ENCODE data around the gene NR3C2. TPM values are rescaled to one million over a fixed set of nuclear protein-coding genes. Genes with fewer than 3 reads are reported as not detected.

Gene NR3C2
- polyA plus RNA-seq, 1 of the 3 experiments (the other 2 are of a cell fraction): 0.02 TPM

DNA sequence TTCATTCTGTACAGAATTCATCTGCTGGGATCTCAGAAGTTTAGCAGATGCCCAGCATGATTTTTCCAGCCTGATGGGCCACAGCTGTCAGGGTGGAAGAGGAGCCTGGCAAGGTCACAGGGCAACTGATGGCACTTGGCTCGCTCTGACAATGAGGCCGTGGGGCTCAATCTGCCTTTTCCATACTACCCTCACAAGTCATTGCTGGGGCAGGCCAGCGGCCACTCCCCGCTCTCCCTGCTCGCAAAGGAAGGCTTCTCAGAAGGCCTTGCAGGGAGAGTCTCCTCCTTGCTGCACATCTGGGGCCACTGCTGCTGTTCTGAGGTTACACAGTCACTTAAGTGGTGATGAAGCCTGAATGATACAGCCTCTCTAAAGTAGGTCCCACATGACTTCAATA lies 349.1 kb downstream of the NR3C2 start (continued):
- TF ChIP-seq TEAD4 (IDR thresholded peaks at IDR 0.05; ENCODE audit: borderline replicate concordance, insufficient read depth): no peak
- no peak for TF ChIP-seq CHD2 (IDR thresholded peaks at IDR 0.05; ENCODE audit: low read length, partially characterized antibody)
- TF ChIP-seq GATA2 (CRISPR knock-in tag; IDR thresholded peaks at IDR 0.05): no peak
- TF ChIP-seq FOXM1 (IDR thresholded peaks at IDR 0.05; ENCODE audit: low read depth): no peak
- no peak for TF ChIP-seq SMC3 (IDR thresholded peaks at IDR 0.05; ENCODE audit: low read depth, low read length)
- no peak for TF ChIP-seq ELF1 (IDR thresholded peaks at IDR 0.05)

DNA sequence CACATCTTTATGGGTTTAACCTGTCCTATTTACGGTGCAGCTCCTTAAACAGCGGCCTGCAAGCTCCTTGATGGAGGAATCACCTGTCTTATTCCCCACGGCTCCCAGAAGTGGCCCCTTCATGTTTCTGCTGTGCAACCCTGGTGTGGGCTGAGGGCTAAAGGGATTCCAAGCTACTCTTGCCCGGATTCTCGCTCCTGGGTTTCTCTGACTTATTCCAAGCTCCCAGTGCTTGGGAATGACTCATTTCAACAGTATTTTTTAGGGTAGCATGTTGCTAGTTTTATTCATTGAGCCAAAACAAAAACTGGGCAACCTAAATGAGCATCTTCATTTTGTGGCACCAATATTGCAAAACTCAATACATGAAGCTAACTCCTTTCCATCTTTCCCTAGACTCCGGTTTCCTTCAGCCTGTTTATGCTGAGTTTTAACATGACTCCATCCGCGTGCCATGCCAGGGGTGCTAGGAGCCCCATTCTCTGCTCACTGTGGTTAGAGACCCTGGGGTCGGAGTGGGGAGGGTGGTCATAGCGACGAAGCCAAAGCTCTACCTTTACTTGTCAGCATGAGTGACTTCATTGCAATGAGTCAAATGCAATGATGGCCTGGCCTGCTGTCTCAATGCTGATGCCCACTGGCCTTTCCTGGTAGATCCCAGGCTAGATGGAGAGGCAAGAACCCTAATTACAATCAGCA lies 349.7 kb downstream of the NR3C2 start:
- no peak for TF ChIP-seq EZH2phosphoT487 (IDR thresholded peaks at IDR 0.05; ENCODE audit: borderline replicate concordance, low read depth)
- TF ChIP-seq MEF2A (IDR thresholded peaks at IDR 0.05; ENCODE audit: borderline replicate concordance, low read depth): no peak
- no peak for TF ChIP-seq EP300 (IDR thresholded peaks at IDR 0.05; ENCODE audit: borderline replicate concordance in 1 of 2, low read depth in 1 of 2, low read length in 1 of 2)
- TF ChIP-seq, protein P1, sequence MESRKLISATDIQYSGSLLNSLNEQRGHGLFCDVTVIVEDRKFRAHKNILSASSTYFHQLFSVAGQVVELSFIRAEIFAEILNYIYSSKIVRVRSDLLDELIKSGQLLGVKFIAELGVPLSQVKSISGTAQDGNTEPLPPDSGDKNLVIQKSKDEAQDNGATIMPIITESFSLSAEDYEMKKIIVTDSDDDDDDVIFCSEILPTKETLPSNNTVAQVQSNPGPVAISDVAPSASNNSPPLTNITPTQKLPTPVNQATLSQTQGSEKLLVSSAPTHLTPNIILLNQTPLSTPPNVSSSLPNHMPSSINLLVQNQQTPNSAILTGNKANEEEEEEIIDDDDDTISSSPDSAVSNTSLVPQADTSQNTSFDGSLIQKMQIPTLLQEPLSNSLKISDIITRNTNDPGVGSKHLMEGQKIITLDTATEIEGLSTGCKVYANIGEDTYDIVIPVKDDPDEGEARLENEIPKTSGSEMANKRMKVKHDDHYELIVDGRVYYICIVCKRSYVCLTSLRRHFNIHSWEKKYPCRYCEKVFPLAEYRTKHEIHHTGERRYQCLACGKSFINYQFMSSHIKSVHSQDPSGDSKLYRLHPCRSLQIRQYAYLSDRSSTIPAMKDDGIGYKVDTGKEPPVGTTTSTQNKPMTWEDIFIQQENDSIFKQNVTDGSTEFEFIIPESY (IDR thresholded peaks at IDR 0.05; ENCODE audit: borderline replicate concordance, low read depth): no peak
- no peak for TF ChIP-seq GABPA (IDR thresholded peaks at IDR 0.05; ENCODE audit: low read depth)
- TF ChIP-seq, protein P2, sequence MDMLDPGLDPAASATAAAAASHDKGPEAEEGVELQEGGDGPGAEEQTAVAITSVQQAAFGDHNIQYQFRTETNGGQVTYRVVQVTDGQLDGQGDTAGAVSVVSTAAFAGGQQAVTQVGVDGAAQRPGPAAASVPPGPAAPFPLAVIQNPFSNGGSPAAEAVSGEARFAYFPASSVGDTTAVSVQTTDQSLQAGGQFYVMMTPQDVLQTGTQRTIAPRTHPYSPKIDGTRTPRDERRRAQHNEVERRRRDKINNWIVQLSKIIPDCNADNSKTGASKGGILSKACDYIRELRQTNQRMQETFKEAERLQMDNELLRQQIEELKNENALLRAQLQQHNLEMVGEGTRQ (IDR thresholded peaks at IDR 0.05; ENCODE audit: borderline replicate concordance, low read depth, low read length): no peak
- TF ChIP-seq RCOR1 (IDR thresholded peaks at IDR 0.05; ENCODE audit: low read length): no peak
- 91% methylated on average over 10 of the region's 11 CpGs for WGBS (ENCODE audit: low lambda C conversion rate)
- no peaks in the 10 kb centered on the region for H3F3A ChIP-seq (replicated peaks; ENCODE audit: insufficient read depth)
- H3K36me3 ChIP-seq (replicated peaks in 1 of 2; ENCODE audit: control insufficient read depth in 1 of 2, insufficient read depth in 2 of 2, low read length in 1 of 2): no peaks in the 10 kb centered on the region
- peaks cover 0 to 5% of the 10 kb centered on the region in 2 experiments; a peak in 1 of 4 replicates for H3K4me1 ChIP-seq (ENCODE audit: control insufficient read depth in 1 of 2, insufficient read depth in 2 of 2, low read depth in 1 of 2, low read length in 1 of 2)
- POLR2A ChIA-PET: no interaction called here
- no peak overlapping the region for H3K9ac ChIP-seq
- no peaks in the 10 kb centered on the region for H3K9me3 ChIP-seq
- no peaks in the 10 kb centered on the region for H3K9me2 ChIP-seq
- H4K20me1 ChIP-seq (ENCODE audit: insufficient read depth): no peaks in the 10 kb centered on the region
- no peaks in the 10 kb centered on the region for H3K27me3 ChIP-seq (ENCODE audit: insufficient read depth)
- H2AFZ ChIP-seq (ENCODE audit: low read depth): no peak overlapping the region
- no peak overlapping the region for H3K4me3 ChIP-seq (ENCODE audit: low read depth in 2 of 2, low read length in 1 of 2)
- CTCF ChIA-PET: interaction anchor here (0.7 to 1.9 kb wide), 3 partner anchors 9 to 24 kb away, joined by 3 to 5 read pairs (median 4); no protein-coding TSS in a partner anchor
- H3K79me2 ChIP-seq (ENCODE audit: insufficient read depth): no peaks in the 10 kb centered on the region
- no peak overlapping the region for H3K27ac ChIP-seq (ENCODE audit: low read depth in 2 of 2, low read length in 1 of 2)
- no peak for DNase-seq
- no peak overlapping the region for H3K4me2 ChIP-seq

All from SK-N-SH (cell line).